ENCODE results near the gene AFF4. TPM values are rescaled to one million over a fixed set of nuclear protein-coding genes. Genes with fewer than 3 reads are reported as not detected.

The AFF4 gene
- total RNA-seq, 1 experiment from 2014 or later = 39.2 TPM

DNA sequence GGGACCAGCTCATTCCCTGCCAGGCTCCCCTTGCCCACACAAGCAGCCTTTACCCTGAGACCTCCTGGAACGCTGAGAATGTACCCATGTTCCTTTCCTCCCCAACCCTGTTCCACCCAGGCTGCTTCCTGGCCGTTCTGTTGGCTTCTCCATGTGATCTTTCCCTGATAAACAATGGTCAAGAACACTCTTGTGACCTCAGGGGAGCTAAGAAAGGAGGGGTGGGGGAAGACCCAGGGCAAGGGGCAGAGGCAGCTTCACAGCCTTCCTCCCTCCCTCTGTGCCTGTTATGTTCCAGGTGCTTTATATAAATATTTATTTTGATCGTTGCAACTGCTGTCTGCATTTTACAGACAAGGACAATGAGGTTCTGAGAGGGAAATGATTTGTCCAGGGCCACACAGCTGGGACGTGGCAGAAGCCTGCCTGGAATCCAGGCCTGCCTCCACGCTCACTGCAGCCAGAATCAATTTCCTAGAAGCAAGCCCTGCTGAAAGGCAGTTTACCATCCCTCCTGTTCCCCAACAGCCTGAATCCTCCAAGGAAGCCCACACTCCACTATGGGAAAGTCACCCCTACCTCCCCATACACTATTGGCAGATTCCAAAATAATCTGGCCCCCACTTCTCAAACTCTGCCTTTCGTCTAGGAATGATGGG is 136.9 kb downstream of the AFF4 start:
- DNase-seq (ENCODE audit: low read depth) = no peak

DNA sequence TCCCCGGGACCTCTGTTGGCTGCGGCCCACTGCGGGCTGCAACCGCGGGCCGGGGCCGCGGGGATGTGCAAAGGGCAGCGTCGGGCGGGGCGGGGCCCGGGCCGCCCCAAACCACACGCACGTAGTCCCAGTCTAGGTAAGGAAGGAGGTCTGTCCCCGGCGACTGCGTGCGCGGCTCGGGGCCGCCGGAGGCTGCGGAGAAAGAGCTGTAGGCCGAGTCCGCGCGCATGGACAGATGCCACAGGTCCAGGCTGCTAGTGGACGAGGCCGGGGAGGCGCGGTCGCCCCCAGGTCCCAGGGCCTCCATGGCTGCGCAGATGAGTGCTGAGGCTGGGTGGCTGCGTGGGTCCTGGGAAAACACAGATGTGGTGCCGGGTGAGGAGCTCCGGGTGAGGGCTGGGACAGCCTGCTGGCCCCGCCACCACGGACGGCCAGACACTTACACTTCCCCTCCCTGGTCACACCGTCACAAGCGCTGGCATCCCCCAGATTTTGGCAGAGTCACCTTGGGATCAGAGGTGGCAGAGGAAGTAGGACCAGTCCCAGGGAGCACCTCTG is 137.5 kb downstream of the AFF4 start:
- no peak for DNase-seq (ENCODE audit: low read depth)

Other genes starting within 250 kb of the AFF4 start
- gene KIF3A, start 226.1 kb downstream of the AFF4 start, total RNA-seq (2014; rRNA removed; shearing (Covaris generic)) = 4.7 and 5.5 TPM in 2 replicates
- not detected in 2 replicates for gene CCNI2, start 216.2 kb downstream of the AFF4 start, total RNA-seq (2014; rRNA removed; shearing (Covaris generic))
- gene SEPTIN8, start 186.4 kb downstream of the AFF4 start, total RNA-seq (2014; rRNA removed; shearing (Covaris generic)) = 26.9 and 41.7 TPM in 2 replicates
- gene SOWAHA, start 150.3 kb downstream of the AFF4 start, total RNA-seq (2014; rRNA removed; shearing (Covaris generic)) = 0.10 and 0.32 TPM in 2 replicates
- gene SHROOM1, start 133.0 kb downstream of the AFF4 start, total RNA-seq (2014; rRNA removed; shearing (Covaris generic)) = 7.3 and 10.3 TPM in 2 replicates
- gene GDF9, start 97.2 kb downstream of the AFF4 start, total RNA-seq (2014; rRNA removed; shearing (Covaris generic)) = not detected in 2 replicates
- 231 and 270 TPM in 2 replicates for gene UQCRQ, start 97.0 kb downstream of the AFF4 start, total RNA-seq (2014; rRNA removed; shearing (Covaris generic))
- gene LEAP2, start 90.0 kb downstream of the AFF4 start, total RNA-seq (2014; rRNA removed; shearing (Covaris generic)) = 0.25 TPM in 1 of 2 replicates, not detected in the other
- 45.1 and 46.4 TPM in 2 replicates for gene ZCCHC10, start 62.9 kb upstream of the AFF4 start, total RNA-seq (2014; rRNA removed; shearing (Covaris generic))
- gene HSPA4, start 88.4 kb upstream of the AFF4 start, total RNA-seq (2014; rRNA removed; shearing (Covaris generic)) = 93.8 and 115 TPM in 2 replicates

All from M059J (cell line).